Endometrial microvascular endothelial cells (primary cell): Measurements from ENCODE around the gene LIN7B. TPM values are rescaled to one million over a fixed set of nuclear protein-coding genes. Genes with fewer than 3 reads are reported as not detected.

ENCODE experiments used
- in situ Hi-C: cut with HindIII; loops from 2 replicates; pipeline ENCODE4 v1.10.0; 2017; ENCODE audit warnings: low sequenced_read_pairs, low pct_unique_long_range_greater_than_20kb; ENCODE audit errors: inconsistent ontology term
- total RNA-seq: library from RNA; depleted of rRNA; stranded (reverse); fragments of >200 nt; gene quantifications from one replicate; pipeline ENCODE4 v1.2.3, GENCODE V29; 2015; ENCODE audit errors: inconsistent ontology term

Gene LIN7B
- total RNA-seq, 1 donor from 2014 or later, result 0.74 TPM

GRCh38 chr19:49153167-49153809 lies 39.1 kb downstream of the LIN7B start:
- in situ Hi-C loops, result no loop called here

- in situ Hi-C loops, result no loop called here
Observed at GRCh38 chr19:49154279-49154678, 40.1 kb downstream of the LIN7B start.

GRCh38 chr19:49155005-49155819 lies 41.0 kb downstream of the LIN7B start, which contains the start of gene HRC:
Gene HRC (minus strand): TSS chr19:49155396. CDS start chr19:49155237, 159 bp downstream.
- in situ Hi-C loops, result no loop called here

- in situ Hi-C loops, result no loop called here
Observed at GRCh38 chr19:49155820-49156346, 41.7 kb downstream of the LIN7B start.

GRCh38 chr19:49157445-49158224 lies 43.5 kb downstream of the LIN7B start, which contains the start of gene TRPM4:
Gene TRPM4 (plus strand): TSS chr19:49157792. CDS start chr19:49157867, 75 bp downstream.
- in situ Hi-C loops, result no loop called here

- in situ Hi-C loops, result no loop called here
Observed at GRCh38 chr19:49160450-49161189, 46.5 kb downstream of the LIN7B start.

- in situ Hi-C loops, result no loop called here
Observed at GRCh38 chr19:49161987-49162386, 47.8 kb downstream of the LIN7B start.

- in situ Hi-C loops, result no loop called here
Observed at GRCh38 chr19:49165111-49165750, 51.1 kb downstream of the LIN7B start.

- in situ Hi-C loops, result no loop called here
Observed at GRCh38 chr19:49165865-49166301, 51.7 kb downstream of the LIN7B start.

- in situ Hi-C loops, result no loop called here
Observed at GRCh38 chr19:49167857-49168409, 53.8 kb downstream of the LIN7B start.

Other genes with a start within 250 kb of the LIN7B start
- not detected for gene PLEKHA4, start 245.8 kb upstream of the LIN7B start, total RNA-seq
- gene PPP1R15A, start 241.9 kb upstream of the LIN7B start, total RNA-seq, result 56.0 TPM
- not detected for gene TULP2, start 215.6 kb upstream of the LIN7B start, total RNA-seq
- gene NUCB1, start 214.1 kb upstream of the LIN7B start, total RNA-seq, result 227 TPM
- gene DHDH, start 180.7 kb upstream of the LIN7B start, total RNA-seq, result not detected
- gene BAX, start 159.5 kb upstream of the LIN7B start, total RNA-seq, result 149 TPM
- gene FTL, start 149.1 kb upstream of the LIN7B start, total RNA-seq, result 3,048 TPM
- gene GYS1, start 121.1 kb upstream of the LIN7B start, total RNA-seq, result 45.1 TPM
- 267 TPM for gene RUVBL2, start 120.5 kb upstream of the LIN7B start, total RNA-seq
- gene LHB, start 97.3 kb upstream of the LIN7B start, total RNA-seq, result not detected
- gene CGB3, start 90.0 kb upstream of the LIN7B start, total RNA-seq, result not detected
- gene CGB2, start 82.5 kb upstream of the LIN7B start, total RNA-seq, result not detected
- gene CGB1, start 77.5 kb upstream of the LIN7B start, total RNA-seq, result not detected
- not detected for gene CGB5, start 70.5 kb upstream of the LIN7B start, total RNA-seq
- not detected for gene CGB8, start 65.3 kb upstream of the LIN7B start, total RNA-seq
- gene CGB7, start 56.6 kb upstream of the LIN7B start, total RNA-seq, result not detected
- not detected for gene NTF4, start 49.6 kb upstream of the LIN7B start, total RNA-seq
- gene KCNA7, start 41.7 kb upstream of the LIN7B start, total RNA-seq, result not detected
- gene SNRNP70, start 28.9 kb upstream of the LIN7B start, total RNA-seq, result 260 TPM
- 0.74 TPM for gene C19orf73, start 4.8 kb downstream of the LIN7B start, total RNA-seq
- 1.9 TPM for gene PPFIA3, start 5.2 kb downstream of the LIN7B start, total RNA-seq
- gene HRC, start 41.0 kb downstream of the LIN7B start, total RNA-seq, result not detected
- gene TRPM4, start 43.4 kb downstream of the LIN7B start, total RNA-seq, result 27.8 TPM
- gene SLC6A16, start 210.8 kb downstream of the LIN7B start, total RNA-seq, result not detected
- not detected for gene CD37, start 221.0 kb downstream of the LIN7B start, total RNA-seq
- 86.6 TPM for gene TEAD2, start 248.0 kb downstream of the LIN7B start, total RNA-seq
- gene DKKL1, start 249.5 kb downstream of the LIN7B start, total RNA-seq, result not detected